ENCODE results near the gene EIF3D.

DNA sequence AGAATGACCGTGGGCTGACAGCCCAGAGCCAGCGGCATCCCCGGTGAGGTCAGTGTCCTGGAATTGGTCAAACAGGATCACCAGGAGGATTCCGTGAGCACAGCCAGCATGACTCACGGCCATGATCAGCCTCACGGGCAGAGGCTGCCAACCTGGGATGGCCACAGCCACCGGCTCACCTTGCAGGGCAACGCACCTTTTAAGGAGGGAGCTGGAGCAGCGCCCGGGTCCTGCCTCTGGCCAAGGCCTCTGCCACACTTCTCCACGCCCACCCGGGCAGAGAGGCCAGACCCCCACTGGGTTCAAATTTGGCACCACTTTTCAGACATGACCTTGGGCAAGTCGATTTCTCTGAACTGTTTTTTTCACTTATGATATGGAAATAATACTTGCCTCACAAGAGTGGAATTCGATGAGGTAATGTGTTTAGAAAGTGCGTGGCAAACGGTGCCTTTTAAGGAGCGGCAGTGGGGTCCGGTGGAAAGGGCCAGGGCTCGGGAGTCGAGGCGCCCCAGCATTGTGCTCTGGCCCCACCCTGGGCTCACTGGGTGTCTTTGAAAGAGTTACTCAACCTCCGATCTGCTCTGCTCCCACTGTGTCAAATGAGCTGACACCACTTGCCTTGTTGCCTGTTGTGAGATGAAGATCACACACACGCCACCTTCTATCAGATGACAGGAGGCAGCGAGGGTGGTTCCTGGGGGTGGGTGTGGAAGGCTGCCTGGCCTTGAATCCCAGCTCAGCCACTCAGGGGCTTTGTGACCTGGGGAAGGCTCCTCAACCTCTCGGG lies 63.5 kb downstream of the EIF3D start:
- TF ChIP-seq, protein P1, sequence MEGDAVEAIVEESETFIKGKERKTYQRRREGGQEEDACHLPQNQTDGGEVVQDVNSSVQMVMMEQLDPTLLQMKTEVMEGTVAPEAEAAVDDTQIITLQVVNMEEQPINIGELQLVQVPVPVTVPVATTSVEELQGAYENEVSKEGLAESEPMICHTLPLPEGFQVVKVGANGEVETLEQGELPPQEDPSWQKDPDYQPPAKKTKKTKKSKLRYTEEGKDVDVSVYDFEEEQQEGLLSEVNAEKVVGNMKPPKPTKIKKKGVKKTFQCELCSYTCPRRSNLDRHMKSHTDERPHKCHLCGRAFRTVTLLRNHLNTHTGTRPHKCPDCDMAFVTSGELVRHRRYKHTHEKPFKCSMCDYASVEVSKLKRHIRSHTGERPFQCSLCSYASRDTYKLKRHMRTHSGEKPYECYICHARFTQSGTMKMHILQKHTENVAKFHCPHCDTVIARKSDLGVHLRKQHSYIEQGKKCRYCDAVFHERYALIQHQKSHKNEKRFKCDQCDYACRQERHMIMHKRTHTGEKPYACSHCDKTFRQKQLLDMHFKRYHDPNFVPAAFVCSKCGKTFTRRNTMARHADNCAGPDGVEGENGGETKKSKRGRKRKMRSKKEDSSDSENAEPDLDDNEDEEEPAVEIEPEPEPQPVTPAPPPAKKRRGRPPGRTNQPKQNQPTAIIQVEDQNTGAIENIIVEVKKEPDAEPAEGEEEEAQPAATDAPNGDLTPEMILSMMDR (IDR thresholded peaks at IDR 0.05): no peak
- TF ChIP-seq ZNF317 (CRISPR knock-in tag; IDR thresholded peaks at IDR 0.05; ENCODE audit: borderline replicate concordance, low read depth) (no peak), ZSCAN18 (CRISPR knock-in tag; IDR thresholded peaks at IDR 0.05) (no peak), RELA (CRISPR knock-in tag; IDR thresholded peaks at IDR 0.05; ENCODE audit: borderline replicate concordance) (no peak), CREB1 (CRISPR knock-in tag; IDR thresholded peaks at IDR 0.05) (no peak)

Data from WTC11 (cell line).